ENCODE measurements around the gene TEX14.

DNA sequence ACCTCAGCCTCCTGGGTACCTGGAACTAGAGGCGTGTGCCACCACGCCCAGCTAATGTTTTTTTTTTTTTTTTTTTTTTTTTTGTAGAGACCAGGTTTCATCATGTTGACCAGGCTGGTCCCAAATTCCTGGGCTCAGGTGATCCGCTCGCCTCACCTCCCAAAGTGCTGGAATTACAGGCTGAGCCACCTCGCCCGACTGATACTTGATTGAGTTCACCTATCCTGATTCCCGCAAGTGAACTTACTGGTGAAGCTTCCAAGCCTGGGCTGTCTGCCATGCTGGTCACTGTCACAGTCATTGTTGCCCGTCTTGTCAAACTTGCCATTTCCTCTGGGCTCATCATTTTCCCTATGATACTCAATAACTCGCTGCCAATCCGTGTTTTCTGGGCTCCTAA lies 106.3 kb downstream of the TEX14 start:
- TF ChIP-seq, protein P1, sequence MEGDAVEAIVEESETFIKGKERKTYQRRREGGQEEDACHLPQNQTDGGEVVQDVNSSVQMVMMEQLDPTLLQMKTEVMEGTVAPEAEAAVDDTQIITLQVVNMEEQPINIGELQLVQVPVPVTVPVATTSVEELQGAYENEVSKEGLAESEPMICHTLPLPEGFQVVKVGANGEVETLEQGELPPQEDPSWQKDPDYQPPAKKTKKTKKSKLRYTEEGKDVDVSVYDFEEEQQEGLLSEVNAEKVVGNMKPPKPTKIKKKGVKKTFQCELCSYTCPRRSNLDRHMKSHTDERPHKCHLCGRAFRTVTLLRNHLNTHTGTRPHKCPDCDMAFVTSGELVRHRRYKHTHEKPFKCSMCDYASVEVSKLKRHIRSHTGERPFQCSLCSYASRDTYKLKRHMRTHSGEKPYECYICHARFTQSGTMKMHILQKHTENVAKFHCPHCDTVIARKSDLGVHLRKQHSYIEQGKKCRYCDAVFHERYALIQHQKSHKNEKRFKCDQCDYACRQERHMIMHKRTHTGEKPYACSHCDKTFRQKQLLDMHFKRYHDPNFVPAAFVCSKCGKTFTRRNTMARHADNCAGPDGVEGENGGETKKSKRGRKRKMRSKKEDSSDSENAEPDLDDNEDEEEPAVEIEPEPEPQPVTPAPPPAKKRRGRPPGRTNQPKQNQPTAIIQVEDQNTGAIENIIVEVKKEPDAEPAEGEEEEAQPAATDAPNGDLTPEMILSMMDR (IDR thresholded peaks at IDR 0.05; ENCODE audit: insufficient read depth, low read length, poor library complexity, severe bottlenecking): no peak
- no peak for TF ChIP-seq EZH2phosphoT487 (conservative IDR thresholded peaks at IDR 0.05; ENCODE audit: low read length)

Measured in SU-DHL-6 (cell line).